Calu3 (cell line): ENCODE data around the gene SMU1. TPM values are rescaled to one million over a fixed set of nuclear protein-coding genes. Genes with fewer than 3 reads are reported as not detected.
A peak's percentile ranks its signal among the peaks of the same experiment; 100 is the strongest.

ENCODE experiments used
- BruUV-seq: library from RNA; stranded (reverse); fragments of 400-500 nt; replicated peaks from 2 replicates; lab custom pipeline; 2021; lab: Mats Ljungman, UMichigan
- CTCF ChIA-PET: fragments of 300-600 bp; sonication (Branson Sonifier 250); formaldehyde crosslinking; loops from one replicate; lab custom pipeline; 2022; ENCODE audit warnings: antibody characterized with exemption; lab: Charles Lee
- DNase-seq: peaks from one replicate; pipeline ENCODE4 v3.0.0; 2022
- H3K27ac Mint-ChIP-seq: one replicate; pipeline ENCODE4 v1.8.0; 2022; ENCODE audit warnings: mixed read lengths; ENCODE audit not compliant: unreplicated experiment
- H3K27me3 Mint-ChIP-seq: one replicate; pipeline ENCODE4 v1.8.0; 2022; ENCODE audit warnings: mixed read lengths; ENCODE audit not compliant: unreplicated experiment
- H3K36me3 Mint-ChIP-seq: one replicate; pipeline ENCODE4 v1.8.0; 2022; ENCODE audit warnings: mild to moderate bottlenecking, moderate library complexity, mixed read lengths; ENCODE audit not compliant: insufficient read depth, unreplicated experiment
- H3K4me1 Mint-ChIP-seq: one replicate; pipeline ENCODE4 v1.8.0; 2022; ENCODE audit warnings: mild to moderate bottlenecking, low read depth, mixed read lengths; ENCODE audit not compliant: unreplicated experiment
- H3K4me3 Mint-ChIP-seq: one replicate; pipeline ENCODE4 v1.8.0; 2022; ENCODE audit warnings: mild to moderate bottlenecking, low read depth, moderate library complexity, mixed read lengths; ENCODE audit not compliant: unreplicated experiment
- H3K9me3 Mint-ChIP-seq: one replicate; pipeline ENCODE4 v1.8.0; 2022; ENCODE audit warnings: low read depth, mixed read lengths; ENCODE audit not compliant: unreplicated experiment
- intact Hi-C: fragments of 100-400 bp; cut with micrococcal nuclease; formaldehyde crosslinking; loops from one replicate; pipeline ENCODE4 v1.10.0; 2022; ENCODE audit not compliant: unreplicated experiment
- total RNA-seq: library from RNA; stranded (reverse); gene quantifications from 2 replicates; pipeline ENCODE4 v1.2.3, GENCODE V29; 2022
- TF ChIP-seq, protein P1 (sequence below): fragments of 200-600 bp; IDR thresholded peaks from one replicate; pipeline ENCODE4 v1.8.0; 2022; ENCODE audit warnings: antibody characterized with exemption; ENCODE audit not compliant: unreplicated experiment

SMU1 gene
- total RNA-seq, 1 experiment from 2014 or later = 12.3 TPM

DNA sequence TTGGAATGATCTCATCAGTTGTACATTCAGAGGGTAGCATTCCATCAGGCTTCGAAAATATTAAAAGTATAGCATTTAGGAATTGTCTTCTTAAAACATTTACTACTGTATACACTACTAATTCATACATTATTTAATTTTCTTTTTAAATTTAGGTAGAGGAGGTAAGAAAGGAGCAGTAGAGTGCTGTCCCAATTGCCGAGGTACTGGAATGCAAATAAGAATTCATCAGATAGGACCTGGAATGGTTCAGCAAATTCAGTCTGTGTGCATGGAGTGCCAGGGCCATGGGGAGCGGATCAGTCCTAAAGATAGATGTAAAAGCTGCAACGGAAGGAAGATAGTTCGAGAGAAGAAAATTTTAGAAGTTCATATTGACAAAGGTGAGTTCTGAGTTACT is 46.2 kb downstream of the SMU1 start:
- intact Hi-C loops = no loop called here
- TF ChIP-seq, protein P1, sequence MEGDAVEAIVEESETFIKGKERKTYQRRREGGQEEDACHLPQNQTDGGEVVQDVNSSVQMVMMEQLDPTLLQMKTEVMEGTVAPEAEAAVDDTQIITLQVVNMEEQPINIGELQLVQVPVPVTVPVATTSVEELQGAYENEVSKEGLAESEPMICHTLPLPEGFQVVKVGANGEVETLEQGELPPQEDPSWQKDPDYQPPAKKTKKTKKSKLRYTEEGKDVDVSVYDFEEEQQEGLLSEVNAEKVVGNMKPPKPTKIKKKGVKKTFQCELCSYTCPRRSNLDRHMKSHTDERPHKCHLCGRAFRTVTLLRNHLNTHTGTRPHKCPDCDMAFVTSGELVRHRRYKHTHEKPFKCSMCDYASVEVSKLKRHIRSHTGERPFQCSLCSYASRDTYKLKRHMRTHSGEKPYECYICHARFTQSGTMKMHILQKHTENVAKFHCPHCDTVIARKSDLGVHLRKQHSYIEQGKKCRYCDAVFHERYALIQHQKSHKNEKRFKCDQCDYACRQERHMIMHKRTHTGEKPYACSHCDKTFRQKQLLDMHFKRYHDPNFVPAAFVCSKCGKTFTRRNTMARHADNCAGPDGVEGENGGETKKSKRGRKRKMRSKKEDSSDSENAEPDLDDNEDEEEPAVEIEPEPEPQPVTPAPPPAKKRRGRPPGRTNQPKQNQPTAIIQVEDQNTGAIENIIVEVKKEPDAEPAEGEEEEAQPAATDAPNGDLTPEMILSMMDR = no peak
- peak overlapping the region; percentile 77 for H3K4me3 Mint-ChIP-seq
- peaks cover 17% of the 10 kb centered on the region for H3K4me1 Mint-ChIP-seq
- CTCF ChIA-PET = no interaction called here
- H3K9me3 Mint-ChIP-seq = no peaks in the 10 kb centered on the region
- no peaks in the 10 kb centered on the region for H3K27me3 Mint-ChIP-seq
- peaks cover 92% of the 10 kb centered on the region for H3K36me3 Mint-ChIP-seq
- no peak for DNase-seq
- no peak overlapping the region for H3K27ac Mint-ChIP-seq
- no TSS peak for BruUV-seq

DNA sequence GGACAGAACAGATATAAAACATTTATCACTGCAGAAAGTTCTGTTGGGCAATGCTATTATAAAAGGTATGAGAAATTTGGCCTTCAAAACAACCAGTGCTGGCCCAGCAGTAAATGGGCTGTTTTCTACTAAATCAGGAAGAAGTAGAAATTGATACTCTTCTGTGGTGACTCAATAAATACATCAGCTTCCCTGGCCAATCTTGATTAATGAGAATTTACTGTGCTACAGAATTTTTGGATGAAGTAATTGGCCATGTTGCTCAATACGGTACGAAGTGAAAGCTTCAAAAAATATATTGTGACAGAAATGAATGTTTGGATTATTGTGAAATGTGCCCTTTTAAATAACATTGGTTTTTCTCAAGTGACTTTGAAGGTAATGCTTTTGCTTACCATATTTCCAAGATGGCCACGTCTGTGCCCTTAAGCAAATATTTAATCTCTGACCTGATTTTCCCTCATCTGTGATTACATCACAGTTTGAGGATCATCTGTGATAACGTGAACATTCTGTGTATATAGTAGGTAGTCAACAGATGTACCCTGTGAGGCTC is 47.2 kb downstream of the SMU1 start:
- Mint-ChIP-seq H3K27ac (peak overlapping the region; percentile 17), H3K4me1 (peaks cover 18% of the 10 kb centered on the region), H3K9me3 (no peaks in the 10 kb centered on the region), H3K4me3 (peak overlapping the region; percentile 77), H3K36me3 (peaks cover 94% of the 10 kb centered on the region), H3K27me3 (no peaks in the 10 kb centered on the region)
- TF ChIP-seq, protein P1 = no peak
- CTCF ChIA-PET = no interaction called here
- DNase-seq = no peak
- BruUV-seq = TSS peak; percentile 0
- intact Hi-C loops = no loop called here

DNA sequence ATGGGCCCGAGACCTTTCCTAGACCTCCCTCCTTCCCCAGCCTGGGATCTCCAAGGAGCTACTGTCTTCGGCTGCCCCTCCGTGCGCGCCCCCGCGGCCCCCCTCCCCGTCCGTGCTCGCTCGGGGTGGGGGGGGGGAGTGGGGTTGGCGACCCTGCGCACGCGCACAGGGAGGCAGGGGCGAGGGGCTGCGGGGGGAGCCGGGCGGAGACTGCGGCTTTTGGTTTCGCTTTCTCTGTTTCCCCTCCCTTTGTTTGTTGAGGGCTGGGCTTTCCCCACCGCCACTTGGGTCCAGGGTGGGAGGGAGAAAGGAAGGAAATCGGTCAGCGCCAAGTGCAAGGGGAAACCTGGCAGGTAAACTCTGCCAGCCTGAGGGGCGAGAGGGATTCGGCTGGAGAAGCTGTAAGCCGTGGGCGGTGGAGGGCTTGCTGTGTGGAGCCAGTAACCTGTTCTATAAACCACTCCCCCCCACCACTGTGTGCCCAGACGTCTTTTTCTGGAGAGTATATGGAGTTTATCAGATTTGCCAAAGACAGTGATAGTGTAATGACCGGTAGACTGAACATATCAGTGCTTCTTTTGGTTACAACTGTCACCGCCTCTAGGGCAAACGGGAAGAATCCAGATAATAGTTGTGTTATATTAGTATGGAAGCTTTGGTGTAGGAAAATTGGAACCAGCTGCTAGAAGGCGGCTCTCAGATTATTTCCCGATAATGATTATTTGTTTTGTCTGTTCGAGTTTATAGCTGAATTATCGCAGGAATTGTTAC is 50.7 kb downstream of the SMU1 start:
- peaks cover 72% of the 10 kb centered on the region for H3K36me3 Mint-ChIP-seq
- H3K4me3 Mint-ChIP-seq = peak overlapping the region; percentile 77
- TF ChIP-seq, protein P1 = no peak
- peak; percentile 61 for DNase-seq
- CTCF ChIA-PET = no interaction called here
- H3K27ac Mint-ChIP-seq = peak overlapping the region; percentile 77
- BruUV-seq = no TSS peak
- H3K9me3 Mint-ChIP-seq = no peaks in the 10 kb centered on the region
- peaks cover 31% of the 10 kb centered on the region for H3K4me1 Mint-ChIP-seq
- H3K27me3 Mint-ChIP-seq = no peaks in the 10 kb centered on the region
- intact Hi-C loops = no loop called here

DNA sequence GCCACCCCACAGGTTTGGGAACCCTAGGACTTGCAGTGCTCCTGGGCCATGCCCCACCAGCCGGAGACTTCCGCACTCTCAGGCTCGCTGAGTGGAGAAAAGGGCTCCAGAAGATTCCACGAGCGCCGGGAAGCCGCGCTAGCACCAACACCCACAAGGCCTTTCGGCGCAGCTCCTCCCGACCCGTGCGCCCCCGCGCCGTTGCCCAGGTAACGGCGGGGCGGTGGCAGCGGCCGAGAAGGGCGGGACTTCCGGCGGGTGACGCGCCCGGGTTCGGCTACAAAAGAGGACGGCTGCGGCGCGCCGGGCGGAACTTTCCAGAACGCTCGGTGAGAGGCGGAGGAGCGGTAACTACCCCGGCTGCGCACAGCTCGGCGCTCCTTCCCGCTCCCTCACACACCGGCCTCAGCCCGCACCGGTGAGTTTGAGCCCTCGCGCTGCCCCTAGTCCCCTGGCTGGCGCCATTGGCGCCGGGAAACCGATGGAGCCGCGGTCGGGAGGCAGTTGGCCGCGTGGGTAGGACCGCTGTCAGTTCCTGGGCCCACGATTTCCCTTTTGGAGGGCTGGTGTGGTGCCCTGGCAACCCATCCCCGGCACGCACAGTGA is 51.4 kb downstream of the SMU1 start, which contains the start of gene DNAJA1:
DNAJA1 (plus strand) TSS at position 308 of the 606 bp plus-strand sequence. CDS start 1,212 bp downstream, outside the sequence.
- intact Hi-C loops = no loop called here
- DNase-seq = peak; percentile 91
- no TSS peak for BruUV-seq
- Mint-ChIP-seq H3K9me3 (no peaks in the 10 kb centered on the region), H3K4me3 (peak within 1 kb of the TSS; percentile 77), H3K27me3 (no peaks in the 10 kb centered on the region), H3K27ac (peak within 1 kb of the TSS; percentile 77), H3K4me1 (peaks cover 31% of the 10 kb centered on the region), H3K36me3 (peaks cover 65% of the 10 kb centered on the region)
- CTCF ChIA-PET = no interaction called here
- TF ChIP-seq, protein P1 = no peak
